ENCODE measurements around the gene ATL1.

DNA sequence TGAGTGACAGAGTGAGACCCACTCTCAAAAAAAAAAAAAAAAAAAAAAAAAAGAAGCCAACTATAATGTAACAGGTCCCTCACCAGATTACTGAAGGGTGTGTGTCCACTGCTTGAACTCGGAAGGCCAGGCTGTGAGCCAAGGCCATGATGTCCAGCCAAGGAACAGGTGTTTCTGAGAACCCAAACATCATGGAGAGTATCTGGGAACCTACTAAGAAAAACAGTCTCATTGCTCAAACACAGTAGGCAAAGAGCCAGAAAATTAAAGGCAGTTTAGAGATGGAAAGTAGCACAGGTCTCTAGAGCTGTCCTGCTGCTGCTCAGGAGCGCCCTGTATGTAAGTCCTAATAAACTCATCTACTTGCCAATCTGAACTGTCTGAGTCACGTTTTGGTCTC, 15.0 kb upstream of the ATL1 start:
- TF ChIP-seq ZNF384 (IDR thresholded peaks at IDR 0.05) (no peak), ARNT (IDR thresholded peaks at IDR 0.05) (no peak), SP1 (IDR thresholded peaks at IDR 0.05) (no peak), HDGF (IDR thresholded peaks at IDR 0.05; ENCODE audit: borderline replicate concordance) (no peak), TARDBP (IDR thresholded peaks at IDR 0.05) (no peak), FOXM1 (IDR thresholded peaks at IDR 0.05; ENCODE audit: borderline replicate concordance) (no peak), NFRKB (IDR thresholded peaks at IDR 0.05) (no peak), ELF4 (IDR thresholded peaks at IDR 0.05) (no peak), BHLHE40 (IDR thresholded peaks at IDR 0.05; ENCODE audit: borderline replicate concordance) (no peak), SUZ12 (IDR thresholded peaks at IDR 0.05) (no peak), CTBP1 (IDR thresholded peaks at IDR 0.05; ENCODE audit: borderline replicate concordance) (no peak)
- TF ChIP-seq, protein P1, sequence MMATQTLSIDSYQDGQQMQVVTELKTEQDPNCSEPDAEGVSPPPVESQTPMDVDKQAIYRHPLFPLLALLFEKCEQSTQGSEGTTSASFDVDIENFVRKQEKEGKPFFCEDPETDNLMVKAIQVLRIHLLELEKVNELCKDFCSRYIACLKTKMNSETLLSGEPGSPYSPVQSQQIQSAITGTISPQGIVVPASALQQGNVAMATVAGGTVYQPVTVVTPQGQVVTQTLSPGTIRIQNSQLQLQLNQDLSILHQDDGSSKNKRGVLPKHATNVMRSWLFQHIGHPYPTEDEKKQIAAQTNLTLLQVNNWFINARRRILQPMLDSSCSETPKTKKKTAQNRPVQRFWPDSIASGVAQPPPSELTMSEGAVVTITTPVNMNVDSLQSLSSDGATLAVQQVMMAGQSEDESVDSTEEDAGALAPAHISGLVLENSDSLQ (IDR thresholded peaks at IDR 0.05): no peak

All from HEK293T (cell line).